HepG2 (cell line): ENCODE data around the gene RNF40. TPM values are rescaled to one million over a fixed set of nuclear protein-coding genes. Genes with fewer than 3 reads are reported as not detected.

Experiments used
- ATM ChIP-seq: fragments of 450-650 bp; IDR thresholded peaks from 2 replicates; pipeline ENCODE4 v1.7.1; 2017; ENCODE audit warnings: mild to moderate bottlenecking, borderline replicate concordance
- CC2D1A ChIP-seq: sonication (generic); formaldehyde crosslinking; IDR thresholded peaks from 2 replicates; pipeline ENCODE4 v1.8.1; 2023; ENCODE audit warnings: mild to moderate bottlenecking, missing genetic modification reagents
- HCFC1 ChIP-seq: fragments of 150-350 bp; IDR thresholded peaks from 2 replicates; pipeline ENCODE4 v1.6.1; 2014; ENCODE audit warnings: low read depth, low read length
- HOXA3 ChIP-seq: sonication (generic); formaldehyde crosslinking; IDR thresholded peaks from 2 replicates; pipeline ENCODE4 v1.5.0; 2020; ENCODE audit warnings: missing genetic modification reagents
- IRX3 ChIP-seq: sonication (generic); formaldehyde crosslinking; IDR thresholded peaks from 2 replicates; pipeline ENCODE4 v1.8.1; 2023; ENCODE audit warnings: mild to moderate bottlenecking, low read depth, missing genetic modification reagents, borderline replicate concordance
- KMT2A ChIP-seq: sonication (generic); formaldehyde crosslinking; IDR thresholded peaks from 2 replicates; pipeline ENCODE4 v1.4.0; 2020; ENCODE audit warnings: missing genetic modification reagents
- MAFK ChIP-seq, 2 experiments: IDR thresholded peaks in 1 of 2; conservative IDR thresholded peaks in 1 of 2; 2 replicates each; pipeline ENCODE4 v1.6.1; 2011; ENCODE audit warnings: improper control_type of control experiment in 2 of 2, low read length in 2 of 2
- MEIS2 ChIP-seq: sonication (generic); formaldehyde crosslinking; IDR thresholded peaks from 2 replicates; pipeline ENCODE4 v1.9.0; 2021; ENCODE audit warnings: mild to moderate bottlenecking, missing genetic modification reagents
- MLLT10 ChIP-seq: sonication (generic); formaldehyde crosslinking; IDR thresholded peaks from 2 replicates; pipeline ENCODE4 v1.4.0; 2020; ENCODE audit warnings: missing genetic modification reagents
- NFKBIZ ChIP-seq: IDR thresholded peaks from 2 replicates; pipeline ENCODE4 v1.6.1; 2018; ENCODE audit warnings: missing genetic modification reagents, missing compliant biosample characterization
- NR2F2 ChIP-seq: IDR thresholded peaks from 2 replicates; pipeline ENCODE4 v1.6.1; 2012; ENCODE audit warnings: low read depth, inconsistent platforms, borderline replicate concordance
- RFXANK ChIP-seq: IDR thresholded peaks from 2 replicates; pipeline ENCODE4 v1.6.1; 2016
- SETDB1 ChIP-seq: sonication (generic); formaldehyde crosslinking; IDR thresholded peaks from 2 replicates; pipeline ENCODE4 v1.5.1; 2020; ENCODE audit warnings: missing genetic modification reagents, mild to moderate bottlenecking, borderline replicate concordance
- SMC3 ChIP-seq: IDR thresholded peaks from 2 replicates; pipeline ENCODE4 v1.6.1; 2011; ENCODE audit warnings: low read length, improper control_type of control experiment
- TCF7L2 ChIP-seq: IDR thresholded peaks from 2 replicates; pipeline ENCODE4 v1.6.1; 2011; ENCODE audit warnings: mild to moderate bottlenecking, low read depth, low read length, moderate library complexity
- TEAD3 ChIP-seq: optimal IDR thresholded peaks from 2 replicates; pipeline ENCODE3; 2016; ENCODE audit warnings: borderline replicate concordance
- XRCC5 ChIP-seq: fragments of 200-400 bp; formaldehyde crosslinking; optimal IDR thresholded peaks from 2 replicates; pipeline ENCODE3; 2017; ENCODE audit warnings: mild to moderate bottlenecking, low read length
- ZC3H13 ChIP-seq: sonication (generic); formaldehyde crosslinking; IDR thresholded peaks from 2 replicates; pipeline ENCODE4 v1.8.1; 2023; ENCODE audit warnings: mild to moderate bottlenecking, missing genetic modification reagents, moderate library complexity
- ZMAT3 ChIP-seq: sonication (generic); formaldehyde crosslinking; conservative IDR thresholded peaks from 2 replicates; pipeline ENCODE4 v1.7.0; 2021; ENCODE audit warnings: missing genetic modification reagents
- ZNF143 ChIP-seq: sonication (generic); formaldehyde crosslinking; IDR thresholded peaks from 2 replicates; pipeline ENCODE4 v1.4.0; 2020; ENCODE audit warnings: missing genetic modification reagents
- ZNF282 ChIP-seq: fragments of 450-650 bp; IDR thresholded peaks from 2 replicates; pipeline ENCODE4 v1.6.1; 2018; ENCODE audit not compliant: partially characterized antibody
- ZNF350 ChIP-seq: sonication (generic); formaldehyde crosslinking; IDR thresholded peaks from 2 replicates; pipeline ENCODE4 v1.4.0; 2020; ENCODE audit warnings: mild to moderate bottlenecking, low read depth, missing genetic modification reagents, borderline replicate concordance
- ZNF556 ChIP-seq: sonication (generic); formaldehyde crosslinking; IDR thresholded peaks from 2 replicates; pipeline ENCODE4 v1.4.0; 2020; ENCODE audit warnings: mild to moderate bottlenecking, missing genetic modification reagents, borderline replicate concordance
- ZNF562 ChIP-seq: sonication (generic); formaldehyde crosslinking; IDR thresholded peaks from 2 replicates; pipeline ENCODE4 v1.8.0; 2022; ENCODE audit warnings: missing genetic modification reagents, borderline replicate concordance
- ZNF616 ChIP-seq: sonication (generic); formaldehyde crosslinking; IDR thresholded peaks from 2 replicates; pipeline ENCODE4 v1.5.0; 2020; ENCODE audit warnings: low read depth, mild to moderate bottlenecking, missing genetic modification reagents
- ZNF83 ChIP-seq: sonication (generic); formaldehyde crosslinking; IDR thresholded peaks from 2 replicates; pipeline ENCODE4 v1.4.0; 2020; ENCODE audit warnings: missing genetic modification reagents, mild to moderate bottlenecking, borderline replicate concordance
- ZSCAN22 ChIP-seq: sonication (generic); formaldehyde crosslinking; IDR thresholded peaks from 2 replicates; pipeline ENCODE4 v1.4.0; 2020; ENCODE audit warnings: mild to moderate bottlenecking, missing genetic modification reagents
- ZSCAN29 ChIP-seq: sonication (generic); formaldehyde crosslinking; conservative IDR thresholded peaks from 2 replicates; pipeline ENCODE4 v1.4.0; 2020; ENCODE audit warnings: mild to moderate bottlenecking, missing genetic modification reagents
- polyA plus RNA-seq, 8 experiments: library from polyadenylated mRNA; depleted of rRNA in 3 of 8; stranded (reverse) in 7 of 8; unstranded in 1 of 8; fragments of >200 nt; fragmentation: Illumina TruSeq in 4 of 8; extraction: Trizol in 4 of 8; gene quantifications; 2 replicates each; pipeline versions ENCODE4 v1.2.1 to v1.2.3, GENCODE V29; 2011 to 2016; ENCODE audit warnings: low read depth in 4 of 8, missing spikeins in 1 of 8, mixed read lengths in 1 of 8; ENCODE audit not compliant: insufficient read depth in 1 of 8
- total RNA-seq, 5 experiments: library from RNA; depleted of rRNA; stranded (reverse); fragments of >200 nt; fragmentation: Illumina TruSeq; extraction: Trizol; gene quantifications; 2 replicates each; pipeline ENCODE4 v1.2.3, GENCODE V29; 2016; ENCODE audit warnings: low read depth in 1 of 5
- TF ChIP-seq, protein P1 (sequence below): sonication (generic); formaldehyde crosslinking; IDR thresholded peaks from 2 replicates; pipeline ENCODE4 v1.4.0; 2020; ENCODE audit warnings: missing genetic modification reagents, borderline replicate concordance
- TF ChIP-seq, protein P2 (sequence below): sonication (generic); IDR thresholded peaks from 2 replicates; pipeline ENCODE4 v1.6.1; 2016; ENCODE audit warnings: low read depth, borderline replicate concordance

Gene RNF40
- total and polyA plus RNA-seq, 2 of the 13 experiments (the other 11 are each of a cell fraction or from before 2014, with no cell fraction given) = 84.0 to 85.6 TPM

DNA sequence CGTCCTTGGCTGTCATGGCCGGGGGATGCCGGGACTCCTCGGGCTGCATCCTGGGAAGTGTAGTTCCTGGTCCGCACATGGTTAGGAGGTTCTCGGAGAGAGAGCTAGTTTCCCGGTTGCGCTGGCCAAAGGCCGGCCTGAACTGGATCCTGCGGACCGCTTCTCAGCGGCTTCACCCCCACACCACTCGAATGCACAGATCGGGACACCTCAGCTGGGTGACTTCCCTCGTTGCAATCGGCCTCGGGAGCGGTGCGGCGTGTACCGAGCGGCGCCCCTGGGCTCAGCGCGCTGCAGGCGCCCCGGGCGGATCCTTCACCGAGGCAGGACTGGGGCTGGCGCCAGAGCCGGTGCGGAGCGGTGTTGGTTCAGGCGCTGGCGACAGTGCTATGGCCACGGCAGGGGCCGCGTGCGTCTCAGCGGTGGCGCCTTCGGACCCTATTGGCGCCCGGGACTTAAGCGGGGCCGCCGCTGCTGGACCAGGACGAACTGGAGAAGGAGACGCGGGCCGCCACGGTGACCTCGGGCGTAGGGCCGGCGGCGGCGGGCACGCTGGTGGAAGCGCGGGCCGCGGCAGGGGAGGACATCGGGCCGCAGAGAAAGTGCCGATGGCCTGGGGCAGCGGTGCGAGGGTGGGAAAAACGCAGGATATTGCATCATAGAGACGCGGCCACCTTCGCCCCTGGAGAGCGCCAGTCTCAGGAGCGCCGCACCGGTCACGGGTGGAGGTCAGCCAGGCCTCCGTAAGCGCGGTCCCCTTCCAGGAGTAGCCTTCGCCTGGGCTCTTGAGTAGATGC, 13.5 kb downstream of the RNF40 start (continued):
- TF ChIP-seq ATM = no peak
- no peak for TF ChIP-seq TCF7L2
- TF ChIP-seq HOXA3 (CRISPR knock-in tag) = peak; percentile 89
- no peak for TF ChIP-seq TEAD3 (CRISPR knock-in tag)
- TF ChIP-seq ZSCAN29 (CRISPR knock-in tag) = peak; percentile 43; the same call in 1 of the 2 replicates
- peak; percentile 85 for TF ChIP-seq KMT2A (CRISPR knock-in tag)
- peak; percentile 83; the same call in 1 of the 2 replicates for TF ChIP-seq ZNF350 (CRISPR knock-in tag)
- TF ChIP-seq NR2F2 = 0 out of 2 replicates have a peak, but pooled peaks have one; percentile 45
- TF ChIP-seq, protein P1, sequence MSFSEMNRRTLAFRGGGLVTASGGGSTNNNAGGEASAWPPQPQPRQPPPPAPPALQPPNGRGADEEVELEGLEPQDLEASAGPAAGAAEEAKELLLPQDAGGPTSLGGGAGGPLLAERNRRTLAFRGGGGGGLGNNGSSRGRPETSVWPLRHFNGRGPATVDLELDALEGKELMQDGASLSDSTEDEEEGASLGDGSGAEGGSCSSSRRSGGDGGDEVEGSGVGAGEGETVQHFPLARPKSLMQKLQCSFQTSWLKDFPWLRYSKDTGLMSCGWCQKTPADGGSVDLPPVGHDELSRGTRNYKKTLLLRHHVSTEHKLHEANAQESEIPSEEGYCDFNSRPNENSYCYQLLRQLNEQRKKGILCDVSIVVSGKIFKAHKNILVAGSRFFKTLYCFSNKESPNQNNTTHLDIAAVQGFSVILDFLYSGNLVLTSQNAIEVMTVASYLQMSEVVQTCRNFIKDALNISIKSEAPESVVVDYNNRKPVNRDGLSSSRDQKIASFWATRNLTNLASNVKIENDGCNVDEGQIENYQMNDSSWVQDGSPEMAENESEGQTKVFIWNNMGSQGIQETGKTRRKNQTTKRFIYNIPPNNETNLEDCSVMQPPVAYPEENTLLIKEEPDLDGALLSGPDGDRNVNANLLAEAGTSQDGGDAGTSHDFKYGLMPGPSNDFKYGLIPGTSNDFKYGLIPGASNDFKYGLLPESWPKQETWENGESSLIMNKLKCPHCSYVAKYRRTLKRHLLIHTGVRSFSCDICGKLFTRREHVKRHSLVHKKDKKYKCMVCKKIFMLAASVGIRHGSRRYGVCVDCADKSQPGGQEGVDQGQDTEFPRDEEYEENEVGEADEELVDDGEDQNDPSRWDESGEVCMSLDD (CRISPR knock-in tag) = no peak; the same call in none of the 2 replicates
- no peak for TF ChIP-seq NFKBIZ (CRISPR knock-in tag)
- TF ChIP-seq, protein P2, sequence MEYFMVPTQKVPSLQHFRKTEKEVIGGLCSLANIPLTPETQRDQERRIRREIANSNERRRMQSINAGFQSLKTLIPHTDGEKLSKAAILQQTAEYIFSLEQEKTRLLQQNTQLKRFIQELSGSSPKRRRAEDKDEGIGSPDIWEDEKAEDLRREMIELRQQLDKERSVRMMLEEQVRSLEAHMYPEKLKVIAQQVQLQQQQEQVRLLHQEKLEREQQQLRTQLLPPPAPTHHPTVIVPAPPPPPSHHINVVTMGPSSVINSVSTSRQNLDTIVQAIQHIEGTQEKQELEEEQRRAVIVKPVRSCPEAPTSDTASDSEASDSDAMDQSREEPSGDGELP = peak; percentile 42; the same call in 1 of the 2 replicates
- TF ChIP-seq ZC3H13 = peak; percentile 100
- peak; percentile 23 for TF ChIP-seq XRCC5
- 0 out of 2 replicates have a peak, but pooled peaks have one; percentile 84 for TF ChIP-seq ZNF83 (CRISPR knock-in tag)
- no peak for TF ChIP-seq CC2D1A (CRISPR knock-in tag)
- TF ChIP-seq ZNF562 = no peak; the same call in 1 of the 2 replicates
- TF ChIP-seq SMC3 = no peak
- peak; percentile 71 for TF ChIP-seq MEIS2
- TF ChIP-seq MAFK (conservative IDR thresholded peaks at IDR 0.05 in 1 of 2, IDR thresholded peaks at IDR 0.05 in 1 of 2; ENCODE audit: low read length in 2 of 2) = no peak
- TF ChIP-seq ZNF616 (CRISPR knock-in tag) = peak; percentile 90; the same call in 1 of the 2 replicates
- peak; percentile 59; the same call in 1 of the 2 replicates for TF ChIP-seq ZMAT3 (CRISPR knock-in tag)
- TF ChIP-seq ZNF282 = no peak
- TF ChIP-seq SETDB1 = no peak
- peak; percentile 90 for TF ChIP-seq IRX3
- TF ChIP-seq MLLT10 = no peak
- 0 out of 2 replicates have a peak, but pooled peaks have one; percentile 2 for TF ChIP-seq RFXANK (CRISPR knock-in tag)
- peak; percentile 75 for TF ChIP-seq ZSCAN22
- peak; percentile 95; the same call in 1 of the 2 replicates for TF ChIP-seq ZNF556 (CRISPR knock-in tag)
- TF ChIP-seq HCFC1 = peak; percentile 92
- TF ChIP-seq ZNF143 = peak; percentile 100
